HFF-Myc (cell line): ENCODE data around the gene ZNF57.
"Not testable (repeated sequence)": the region's sequence is repeated elsewhere in the genome, so short reads cannot be mapped to it uniquely, and the experiment has no call there.

Source experiments
- DNase-seq: peaks from one replicate; pipeline ENCODE4 v3.0.0-alpha.2; 2011; ENCODE audit warnings: low read depth; ENCODE audit errors: extremely low read depth
- H3K4me3 ChIP-seq: replicated peaks from 2 replicates; pipeline ENCODE4 v1.5.1; 2011; ENCODE audit warnings: low read depth, mild to moderate bottlenecking, control low read depth, low read length
- CTCF ChIP-seq: IDR thresholded peaks from 2 replicates; pipeline ENCODE4 v1.5.1; 2012; ENCODE audit warnings: mild to moderate bottlenecking, low read depth, low read length, control low read depth; ENCODE audit errors: missing control alignments

ZNF57 gene

GRCh38 chr19:2902590-2903218, 2.0 kb downstream of the ZNF57 start:
- H3K4me3 ChIP-seq = no peak overlapping the region
- TF ChIP-seq CTCF = no peak
- DNase-seq = no peak

- H3K4me3 ChIP-seq, DNase-seq: not testable (repeated sequence)
Observed at GRCh38 chr19:2903326-2903725, 2.6 kb downstream of the ZNF57 start.

GRCh38 chr19:2905918-2906519, 5.3 kb downstream of the ZNF57 start:
- H3K4me3 ChIP-seq = no peak overlapping the region
- no peak for DNase-seq
- no peak for TF ChIP-seq CTCF

GRCh38 chr19:2906631-2907195, 6.0 kb downstream of the ZNF57 start:
- no peak overlapping the region for H3K4me3 ChIP-seq
- no peak for TF ChIP-seq CTCF
- DNase-seq = no peak

- no peak for DNase-seq
- TF ChIP-seq CTCF = no peak
- H3K4me3 ChIP-seq = no peak overlapping the region
Observed at GRCh38 chr19:2912306-2912705, 11.6 kb downstream of the ZNF57 start.

- no peak for DNase-seq
- H3K4me3 ChIP-seq = no peak overlapping the region
- TF ChIP-seq CTCF = no peak
Observed at GRCh38 chr19:2917275-2918184, 16.8 kb downstream of the ZNF57 start.

- no peak overlapping the region for H3K4me3 ChIP-seq
- TF ChIP-seq CTCF = no peak
- DNase-seq = no peak
Observed at GRCh38 chr19:2922987-2923386, 22.3 kb downstream of the ZNF57 start.
